GM20431 (cell line): ENCODE measurements around the gene KRT13.

Source experiments
- in situ Hi-C: fragments of 300-500 bp; cut with MseI, MboI; formaldehyde crosslinking; loops from one replicate; pipeline ENCODE4 v1.15.0; 2020; ENCODE audit warnings: low sequenced_read_pairs; ENCODE audit not compliant: unreplicated experiment

The KRT13 gene

DNA sequence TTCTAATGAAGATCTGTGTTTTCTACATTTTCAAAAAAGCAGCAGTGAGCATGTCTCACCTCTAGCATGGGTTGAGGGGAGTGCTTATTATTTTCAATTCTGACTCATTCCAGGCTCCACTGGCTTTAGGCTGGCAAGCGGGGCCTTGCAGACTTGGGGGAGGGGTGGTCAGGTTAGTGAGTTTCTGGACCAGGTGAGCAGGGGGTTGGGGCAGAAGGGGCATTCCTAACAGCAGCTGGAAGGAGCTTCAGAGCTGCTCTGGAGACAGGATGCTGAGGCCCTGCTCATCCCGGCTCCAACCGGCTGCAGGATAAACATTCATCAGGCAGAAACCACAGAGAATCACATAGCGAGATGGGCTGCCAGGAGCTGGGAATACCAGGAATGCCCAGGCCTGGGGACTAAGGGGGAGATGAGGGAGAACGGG is 33.2 kb upstream of the KRT13 start:
- in situ Hi-C loops = no loop called here

DNA sequence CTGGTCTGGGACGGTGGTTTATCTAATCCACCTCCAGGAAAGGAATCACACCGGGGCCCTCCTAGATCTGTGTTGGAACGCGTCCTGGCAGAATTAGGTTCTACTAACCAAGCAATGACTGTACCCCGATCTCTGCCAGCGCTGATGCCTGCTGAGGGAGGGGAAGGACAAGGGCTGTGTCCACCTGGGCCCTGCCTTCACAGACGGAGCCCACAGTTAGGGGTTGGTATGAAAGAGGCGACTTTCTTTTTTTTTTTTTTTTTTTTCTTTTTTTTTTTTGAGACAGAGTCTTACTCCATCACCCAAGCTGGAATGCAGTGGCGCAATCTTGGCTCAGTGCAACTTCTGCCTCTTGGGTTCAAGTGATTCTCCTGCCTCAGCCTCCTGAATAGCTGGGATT is 32.6 kb upstream of the KRT13 start:
- in situ Hi-C loops = no loop called here

DNA sequence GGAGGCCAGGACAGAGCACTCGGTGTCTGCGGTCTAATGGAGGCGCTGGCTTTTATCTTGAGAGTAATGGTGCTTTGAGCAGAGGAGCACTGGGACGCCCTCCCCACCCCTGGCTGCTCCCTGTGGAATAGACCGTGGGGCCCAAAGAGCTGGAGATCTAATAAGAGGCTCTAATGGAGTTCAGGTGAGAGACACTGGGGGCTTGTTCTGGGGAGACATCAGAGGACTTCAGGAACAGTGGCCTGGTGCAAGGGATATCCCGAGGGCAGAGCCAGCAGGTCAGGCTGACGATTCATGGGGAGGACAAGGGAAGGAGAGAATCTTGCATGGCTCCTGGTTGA is 32.2 kb upstream of the KRT13 start:
- in situ Hi-C loops = no loop called here

DNA sequence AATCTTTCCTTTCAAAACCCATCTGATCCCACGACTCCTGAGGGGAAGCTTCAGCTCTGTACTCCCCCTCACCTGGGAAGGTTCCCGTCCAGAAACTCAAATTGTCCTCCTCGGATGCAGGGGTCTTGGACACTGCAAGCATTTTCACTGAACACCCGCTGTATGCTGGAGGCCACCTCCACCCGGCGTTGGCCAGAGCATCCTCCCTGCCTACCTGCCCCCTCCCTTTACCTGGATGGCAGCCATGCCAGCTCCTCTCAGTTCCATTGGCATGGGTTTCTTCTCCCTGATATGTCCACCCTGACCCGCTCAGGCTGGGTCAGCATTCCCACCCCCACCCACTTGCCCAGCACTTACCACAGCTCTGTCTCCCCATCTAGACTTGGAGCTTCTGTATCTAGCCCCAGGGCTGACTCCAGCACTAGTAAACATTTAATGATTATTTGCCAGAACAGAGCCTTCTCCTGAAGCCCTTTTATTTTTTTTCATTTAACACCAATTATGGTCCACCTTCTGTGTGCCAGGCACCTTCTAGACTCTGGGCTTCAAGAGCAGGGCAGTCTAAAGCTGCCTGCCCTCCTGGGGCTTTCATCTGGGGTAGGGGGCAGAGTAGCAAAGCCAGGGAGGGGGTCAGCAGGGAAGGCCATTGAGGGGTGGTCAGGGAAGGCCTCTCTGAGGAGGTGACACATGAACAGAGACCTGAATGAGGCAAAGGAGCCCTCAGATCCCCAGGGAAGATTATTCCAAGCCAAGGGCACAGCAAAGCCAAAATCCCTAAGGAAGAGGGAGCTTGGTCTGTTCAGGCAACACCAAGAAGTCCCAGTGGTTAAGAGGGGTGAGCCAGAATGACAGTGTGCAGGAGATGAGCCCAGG is 31.6 kb upstream of the KRT13 start:
- in situ Hi-C loops = no loop called here

DNA sequence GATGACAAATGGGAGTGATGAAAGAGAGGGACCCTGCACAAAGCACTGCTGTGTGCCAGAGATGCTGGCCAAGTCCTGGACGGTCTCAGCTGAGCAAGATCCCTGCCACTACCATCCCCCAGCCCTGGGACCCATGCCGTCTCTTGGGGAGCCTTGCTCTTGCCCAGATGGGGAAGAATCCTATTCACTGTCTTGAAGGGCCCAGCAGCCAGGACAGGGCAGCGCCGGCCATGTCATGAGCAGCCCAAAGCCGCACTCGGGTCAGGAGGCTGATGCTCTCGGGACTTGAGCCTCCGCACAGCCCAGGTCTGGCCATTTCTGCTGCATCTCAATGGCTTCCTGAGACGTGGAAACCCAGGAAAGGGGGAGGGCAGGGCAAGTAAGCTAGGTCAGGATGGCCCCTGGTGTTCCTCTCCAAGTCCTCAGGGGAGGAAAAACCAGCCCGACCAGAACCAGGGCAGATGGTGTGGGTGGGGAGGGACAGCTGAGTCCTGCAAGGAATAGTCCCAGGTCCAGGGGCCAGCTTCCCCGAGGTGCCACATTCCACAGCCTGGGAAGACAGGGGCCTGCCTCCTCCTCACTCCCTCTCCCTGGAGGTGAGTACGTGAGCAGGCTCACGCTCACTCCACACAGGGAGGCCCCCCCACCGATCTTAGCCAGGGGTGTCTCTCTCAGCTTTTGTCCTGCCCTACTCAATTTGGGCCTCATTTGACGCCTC is 30.5 kb upstream of the KRT13 start:
- in situ Hi-C loops = no loop called here

DNA sequence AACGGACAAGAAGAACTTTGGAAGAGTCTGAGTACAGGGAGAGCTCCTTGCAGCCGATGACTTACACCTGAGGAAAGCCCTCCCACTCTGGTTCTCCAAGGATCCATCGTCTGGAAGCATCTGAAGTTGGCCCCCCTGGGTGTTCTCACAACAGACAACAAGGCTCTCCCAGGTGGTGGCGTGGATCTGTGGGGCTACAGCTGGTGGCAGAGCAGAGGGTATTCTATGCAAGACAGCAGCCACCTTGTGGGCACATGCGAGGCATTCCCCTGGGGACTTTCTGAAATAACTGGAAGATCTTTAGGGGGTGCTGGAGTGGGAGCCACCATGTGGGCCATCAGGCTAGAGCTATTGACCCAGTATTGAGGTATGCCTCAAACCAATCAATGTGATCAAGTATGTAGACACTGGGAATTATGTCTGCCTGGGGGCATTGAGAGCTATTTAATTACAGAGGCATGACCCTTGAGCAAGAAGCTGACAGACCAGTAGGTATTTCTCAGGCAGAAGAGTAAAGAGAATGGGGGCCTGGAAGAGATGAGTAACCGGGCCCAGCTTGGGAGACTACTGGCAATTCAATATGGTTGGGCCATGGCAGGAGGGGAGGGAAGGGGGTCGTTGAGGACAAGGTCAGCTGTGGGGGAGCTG is 29.6 kb upstream of the KRT13 start:
- in situ Hi-C loops = no loop called here

DNA sequence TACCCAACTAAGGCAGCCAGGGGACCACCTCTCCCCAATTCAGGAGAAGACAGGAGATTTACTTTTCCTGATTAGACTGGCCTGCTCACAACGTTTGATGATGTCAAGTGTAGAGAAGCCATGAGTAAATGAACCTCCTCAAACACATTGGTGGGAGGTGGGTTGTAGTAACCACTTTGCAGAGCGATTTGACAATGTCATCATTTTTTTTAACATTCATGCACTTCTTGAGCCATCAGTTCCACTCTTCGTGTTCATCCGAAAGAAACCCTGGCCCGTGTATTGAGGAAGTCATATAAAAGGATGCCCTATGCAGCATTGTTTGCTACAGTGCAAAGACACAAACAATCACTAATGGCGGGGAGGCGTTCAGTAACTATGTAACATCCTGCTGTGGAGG is 28.2 kb upstream of the KRT13 start:
- in situ Hi-C loops = no loop called here

DNA sequence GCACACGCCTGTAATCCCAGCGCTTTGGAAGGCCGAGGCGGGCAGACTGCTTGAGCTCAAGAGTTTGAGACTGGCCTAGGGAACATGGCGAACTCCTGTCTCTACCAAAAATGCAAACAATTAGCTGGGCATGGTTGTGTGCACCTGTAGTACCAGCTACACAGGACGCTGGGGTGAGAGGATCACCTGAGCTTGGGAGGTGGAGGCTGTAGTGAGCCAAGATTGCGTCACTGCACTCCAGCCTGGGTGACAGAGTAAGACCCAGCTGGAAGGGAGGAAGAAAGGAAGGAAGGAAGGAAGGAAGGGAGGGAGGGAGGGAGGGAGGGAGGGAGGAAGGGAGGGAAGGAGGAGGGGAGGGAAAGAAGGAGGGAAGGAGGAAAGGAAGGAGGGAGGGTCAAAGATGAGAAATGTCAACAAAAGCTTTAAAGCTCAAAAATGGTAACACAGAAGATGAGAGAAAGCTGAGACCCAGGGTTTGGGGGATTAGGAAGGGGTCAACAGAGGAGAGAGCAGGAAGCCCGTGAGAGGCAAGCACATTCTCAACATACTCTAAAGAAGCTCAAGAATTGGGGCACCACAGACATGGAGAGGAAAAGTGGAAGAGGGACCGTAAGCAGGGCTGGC is 27.6 kb upstream of the KRT13 start:
- in situ Hi-C loops = no loop called here

DNA sequence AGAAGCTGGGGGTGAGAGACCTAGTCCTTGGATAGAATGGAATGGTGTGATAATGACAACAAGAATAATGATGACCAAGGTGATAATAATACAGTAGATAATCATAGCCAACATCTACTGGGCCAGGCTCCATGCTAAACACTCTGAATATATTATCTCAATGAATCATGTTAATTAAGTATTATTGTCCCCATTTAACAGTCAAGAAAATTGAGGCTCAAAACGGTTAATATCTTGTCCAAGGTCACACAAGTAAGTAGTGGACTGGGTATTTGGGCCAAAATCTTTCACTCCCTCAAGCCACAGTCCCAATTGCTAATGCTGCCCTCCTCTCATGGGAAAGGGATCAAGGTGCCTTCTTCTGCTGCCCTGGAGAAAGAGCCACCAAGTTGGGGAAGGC is 26.6 kb upstream of the KRT13 start:
- in situ Hi-C loops = no loop called here

DNA sequence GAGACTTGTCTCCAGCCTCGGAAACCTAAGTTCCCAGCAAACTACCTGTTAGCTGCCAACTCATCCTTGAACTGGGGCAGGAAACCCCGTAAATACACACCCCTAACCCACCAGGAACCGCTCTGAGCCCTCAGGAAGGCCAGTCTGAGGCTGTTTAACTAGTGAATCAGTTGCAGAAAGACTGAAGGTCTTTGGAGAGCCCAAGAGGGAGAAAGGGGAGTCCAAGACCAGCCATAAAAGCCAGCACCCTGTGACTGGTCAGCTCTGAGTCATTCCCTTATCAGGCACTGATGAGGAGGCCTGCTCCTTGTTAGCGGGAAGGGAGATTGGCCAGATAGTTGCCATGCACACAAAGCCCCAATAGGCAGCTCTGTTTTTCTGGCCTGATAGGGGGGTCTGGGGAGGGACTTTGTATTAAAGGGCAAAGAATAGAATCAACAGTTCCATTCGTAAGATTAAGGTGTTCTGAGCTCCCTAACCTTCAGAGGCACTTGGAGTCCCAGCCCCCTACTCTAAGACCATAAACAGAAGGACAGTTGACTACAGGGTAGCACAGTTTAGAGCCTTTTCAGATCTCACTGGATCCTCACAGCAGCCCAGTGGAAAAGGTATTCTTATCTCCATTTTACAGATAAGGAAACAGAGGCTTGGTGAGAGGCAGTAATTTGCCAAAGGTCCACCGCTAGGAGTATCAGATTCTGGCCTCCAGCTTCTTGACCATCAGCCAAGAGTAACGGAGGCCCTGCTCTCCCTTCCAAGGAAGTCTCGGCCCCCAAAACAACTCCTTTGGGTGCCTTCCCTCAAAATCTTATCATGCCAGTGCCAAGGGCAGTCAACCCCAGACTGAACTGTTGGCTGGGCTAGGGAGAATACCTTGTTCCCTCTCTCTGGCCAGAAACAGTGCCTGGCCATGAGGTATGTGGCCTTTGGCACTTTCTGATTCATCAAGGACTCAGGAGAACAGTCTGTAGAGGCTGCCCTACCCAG is 24.9 kb upstream of the KRT13 start:
- in situ Hi-C loops = no loop called here

DNA sequence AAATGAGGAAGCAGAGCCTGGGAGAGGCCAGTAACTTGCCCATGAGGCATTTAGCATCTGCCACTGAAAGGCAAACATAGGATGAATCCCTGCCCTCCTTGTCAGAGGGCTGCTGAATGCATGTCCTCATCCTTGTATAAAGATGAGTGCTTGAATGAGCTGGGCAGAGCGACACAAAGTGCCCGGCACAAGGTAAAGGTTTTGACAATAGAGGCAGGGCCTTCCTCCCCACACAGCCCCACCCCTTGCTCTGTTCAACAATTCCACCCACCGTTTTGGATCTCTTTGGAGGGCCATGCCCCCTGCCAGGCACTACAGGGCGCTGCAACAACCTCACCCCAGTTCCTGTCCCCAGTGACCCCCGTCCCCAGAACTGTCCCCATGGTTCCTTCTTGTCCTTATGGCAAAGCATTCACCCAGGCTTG is 24.1 kb upstream of the KRT13 start:
- in situ Hi-C loops = no loop called here

DNA sequence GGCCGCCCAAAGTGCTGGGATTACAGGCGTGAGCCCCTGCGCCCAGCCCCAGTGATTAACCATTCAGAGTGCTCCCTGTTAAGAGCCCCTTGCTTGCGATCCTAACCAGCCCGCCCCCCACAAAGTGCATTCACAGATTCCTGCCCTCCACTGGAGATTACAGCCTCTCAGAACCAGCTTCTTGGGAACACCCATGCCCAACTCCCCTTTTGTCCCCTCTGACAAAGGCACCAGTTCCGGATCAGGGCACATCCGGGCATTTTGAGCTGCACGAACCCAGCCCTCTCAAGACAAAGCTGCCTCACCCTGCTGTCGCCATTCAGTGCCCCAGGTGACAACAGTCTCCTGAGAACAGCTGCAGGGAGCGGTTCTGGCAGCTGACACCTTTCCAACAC is 23.5 kb upstream of the KRT13 start:
- in situ Hi-C loops = no loop called here

DNA sequence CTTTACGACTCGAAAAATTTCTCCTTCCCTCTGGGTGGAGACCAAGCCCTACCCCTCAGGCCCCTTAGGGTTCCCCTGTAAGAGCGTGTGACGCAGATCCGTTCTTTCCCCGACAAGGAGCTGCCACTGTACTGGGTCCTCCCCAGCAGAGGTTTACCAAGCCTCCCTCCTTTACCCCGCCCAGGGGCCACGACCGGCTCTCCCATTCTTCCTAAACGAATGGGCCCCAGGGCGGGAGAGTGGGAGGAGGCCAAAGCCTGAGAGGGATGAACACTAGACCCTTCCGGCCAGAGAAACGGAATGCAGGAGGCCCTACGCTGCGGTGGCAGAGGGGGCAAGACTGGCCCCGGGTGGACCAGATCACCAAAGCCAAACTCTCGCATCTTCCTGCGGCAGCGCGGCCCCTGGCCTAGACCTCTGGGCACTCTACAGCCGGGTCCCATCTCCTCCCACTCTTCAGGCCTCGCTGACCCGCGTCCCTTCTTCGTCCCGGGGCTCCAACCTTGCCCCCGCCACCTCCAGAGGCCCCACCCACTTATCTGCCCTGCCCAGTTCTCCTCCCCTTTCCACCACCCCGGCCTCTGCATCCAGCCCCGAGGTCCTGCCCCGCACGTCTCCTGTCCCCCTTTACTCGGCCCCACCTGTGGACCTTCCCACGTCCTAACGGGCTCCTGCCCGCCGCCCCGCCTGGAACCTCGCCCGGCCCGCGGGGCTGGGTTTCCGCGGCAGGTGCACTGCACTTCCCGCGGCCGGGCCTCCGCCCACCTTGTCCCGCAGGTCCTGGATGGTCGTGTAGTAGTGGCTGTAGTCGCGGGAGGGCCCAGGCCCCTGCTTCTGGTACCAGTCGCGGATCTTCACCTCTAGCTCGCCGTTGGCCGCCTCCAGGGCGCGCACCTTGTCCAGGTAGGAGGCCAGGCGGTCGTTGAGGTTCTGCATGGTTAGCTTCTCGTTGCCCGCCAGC is 21.9 kb upstream of the KRT13 start:
- in situ Hi-C loops = no loop called here

DNA sequence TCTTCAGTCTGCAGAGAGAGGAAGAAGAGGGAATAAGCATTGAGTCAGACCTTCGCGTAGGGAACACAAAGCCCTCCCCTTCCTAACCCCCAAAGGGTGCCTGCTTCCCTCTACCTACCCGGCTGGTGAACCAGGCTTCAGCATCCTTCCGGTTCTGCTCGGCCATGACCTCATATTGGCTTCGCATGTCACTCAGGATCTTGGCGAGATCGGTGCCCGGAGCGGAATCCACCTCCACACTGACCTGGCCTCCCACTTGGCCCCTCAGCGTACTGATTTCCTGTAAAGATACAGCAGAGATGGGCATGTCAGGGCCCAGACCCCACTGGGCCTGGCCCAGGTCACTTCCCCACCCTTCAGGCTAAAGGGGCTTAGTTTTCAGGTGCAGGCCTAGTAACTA is 18.8 kb upstream of the KRT13 start:
- in situ Hi-C loops = no loop called here

DNA sequence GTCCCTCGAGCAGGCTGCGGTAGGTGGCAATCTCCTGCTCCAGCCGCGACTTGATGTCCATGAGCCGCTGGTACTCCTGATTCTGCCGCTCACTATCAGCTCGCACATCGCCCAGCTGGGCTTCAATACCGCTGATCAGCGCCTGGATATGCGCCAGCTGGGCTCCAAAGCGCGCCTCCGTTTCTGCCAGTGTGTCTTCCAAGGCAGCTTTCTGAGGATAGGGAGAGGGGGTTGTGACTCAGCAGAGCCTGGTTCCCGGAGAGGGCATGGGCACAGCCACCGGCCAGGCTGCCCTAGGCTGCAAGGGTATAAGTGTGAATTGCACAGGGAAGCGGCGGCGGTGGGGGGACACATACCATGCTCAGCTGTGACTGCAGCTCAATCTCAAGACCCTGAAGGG is 18.4 kb upstream of the KRT13 start:
- in situ Hi-C loops = no loop called here

DNA sequence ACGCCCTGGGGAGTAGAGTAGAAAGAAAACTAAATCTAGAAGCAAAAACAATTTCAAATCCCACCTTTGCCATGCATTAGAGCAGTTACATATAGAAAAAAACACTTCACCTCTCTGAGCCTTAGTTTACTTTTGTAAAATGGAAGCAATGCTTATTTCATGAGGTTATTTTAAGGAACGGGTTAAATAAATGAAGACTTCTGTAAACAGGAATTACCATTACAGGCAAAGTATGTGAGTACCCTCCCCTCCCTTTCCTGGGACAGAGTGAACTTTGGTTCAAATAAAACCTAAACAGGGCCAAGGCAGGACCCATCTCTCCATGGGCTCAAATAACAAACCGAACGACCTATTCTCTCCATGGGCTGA is 17.8 kb upstream of the KRT13 start:
- in situ Hi-C loops = no loop called here

DNA sequence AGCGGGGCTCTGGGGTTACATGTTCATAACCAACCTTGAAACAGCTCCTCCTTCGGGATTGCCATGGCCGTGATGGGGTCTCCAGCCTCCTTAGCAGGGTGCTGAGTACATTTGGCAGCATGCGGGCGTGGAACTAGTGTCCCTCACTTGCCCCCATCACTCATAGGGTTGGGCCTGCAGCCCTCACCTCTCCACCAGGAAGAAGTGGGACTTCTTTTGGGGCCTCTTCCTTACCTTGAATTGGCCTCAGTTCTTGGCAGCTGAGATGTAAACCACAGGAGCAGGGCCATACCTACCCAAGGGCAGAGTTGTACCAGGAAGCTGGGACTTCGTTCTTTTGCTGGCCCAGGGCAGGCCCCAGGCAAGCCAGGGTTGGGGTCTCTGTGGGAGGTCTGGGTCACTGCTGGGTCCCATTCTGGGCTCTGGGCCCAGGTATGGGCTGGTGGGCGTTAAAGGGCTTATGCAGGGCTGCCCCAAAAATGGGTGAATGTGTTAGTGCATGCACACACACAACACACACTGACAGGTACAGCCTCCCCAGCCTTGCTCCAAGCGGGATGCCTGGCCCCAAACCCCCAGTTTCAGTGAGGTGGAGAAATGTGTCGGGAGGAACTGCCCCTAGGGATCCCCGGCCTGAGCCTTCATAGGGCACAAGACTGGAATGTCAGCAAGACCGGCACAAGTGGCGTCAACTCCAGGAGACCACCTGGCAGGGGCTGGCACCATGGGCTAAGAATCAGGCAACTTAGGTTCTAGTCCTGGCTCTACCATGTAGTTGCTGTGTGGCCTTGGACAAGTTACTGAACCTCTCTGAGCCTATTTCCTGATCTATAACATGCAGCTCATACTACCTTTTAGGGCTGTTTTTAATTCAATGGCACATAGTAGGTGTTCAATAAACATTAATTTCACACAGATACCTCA is 17.2 kb upstream of the KRT13 start:
- in situ Hi-C loops = no loop called here
